GM12875 (cell line): ENCODE measurements around the gene SPRY1.

Experiments used
- H3K4me3 ChIP-seq: one replicate; pipeline ENCODE4 v1.5.1; 2011; ENCODE audit warnings: low read depth, low read length, control low read depth
- CTCF ChIP-seq: IDR thresholded peaks from 2 replicates; pipeline ENCODE4 v1.5.1; 2011; ENCODE audit warnings: low read depth, mild to moderate bottlenecking, control low read depth, inconsistent platforms, low read length, moderate library complexity, borderline replicate concordance; ENCODE audit not compliant: insufficient read depth

SPRY1 gene

GRCh38 chr4:123396307-123397143, at the start of gene SPRY1:
SPRY1 (plus strand) TSS chr4:123396795; CDS start chr4:123401592, 4,797 bp downstream.
- no peak for TF ChIP-seq CTCF
- H3K4me3 ChIP-seq, result peak within 1 kb of the TSS; percentile 67

DNA sequence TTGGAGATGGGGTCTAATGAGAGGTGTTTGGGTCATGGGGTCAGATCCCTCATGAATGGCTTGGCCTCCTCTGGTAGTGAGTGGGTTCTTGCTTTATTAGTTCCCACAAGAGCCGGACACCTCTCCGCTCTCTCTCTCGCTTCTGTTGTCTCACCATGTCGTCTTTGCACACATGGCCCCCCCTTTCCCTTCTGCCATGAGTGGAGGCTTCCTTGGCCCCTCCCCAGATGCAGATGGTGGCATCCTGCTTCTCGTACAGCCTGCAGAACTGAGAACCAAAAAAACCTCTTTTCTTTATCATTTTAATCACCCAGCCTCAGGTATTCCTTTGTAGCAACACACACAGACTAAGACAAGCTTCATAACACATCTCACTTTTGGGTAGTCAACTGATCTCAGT, 49.6 kb upstream of the SPRY1 start:
- no peak overlapping the region for H3K4me3 ChIP-seq
- no peak for TF ChIP-seq CTCF

GRCh38 chr4:123348946-123349345, 47.6 kb upstream of the SPRY1 start:
- no peak for TF ChIP-seq CTCF
- H3K4me3 ChIP-seq, result no peak overlapping the region

DNA sequence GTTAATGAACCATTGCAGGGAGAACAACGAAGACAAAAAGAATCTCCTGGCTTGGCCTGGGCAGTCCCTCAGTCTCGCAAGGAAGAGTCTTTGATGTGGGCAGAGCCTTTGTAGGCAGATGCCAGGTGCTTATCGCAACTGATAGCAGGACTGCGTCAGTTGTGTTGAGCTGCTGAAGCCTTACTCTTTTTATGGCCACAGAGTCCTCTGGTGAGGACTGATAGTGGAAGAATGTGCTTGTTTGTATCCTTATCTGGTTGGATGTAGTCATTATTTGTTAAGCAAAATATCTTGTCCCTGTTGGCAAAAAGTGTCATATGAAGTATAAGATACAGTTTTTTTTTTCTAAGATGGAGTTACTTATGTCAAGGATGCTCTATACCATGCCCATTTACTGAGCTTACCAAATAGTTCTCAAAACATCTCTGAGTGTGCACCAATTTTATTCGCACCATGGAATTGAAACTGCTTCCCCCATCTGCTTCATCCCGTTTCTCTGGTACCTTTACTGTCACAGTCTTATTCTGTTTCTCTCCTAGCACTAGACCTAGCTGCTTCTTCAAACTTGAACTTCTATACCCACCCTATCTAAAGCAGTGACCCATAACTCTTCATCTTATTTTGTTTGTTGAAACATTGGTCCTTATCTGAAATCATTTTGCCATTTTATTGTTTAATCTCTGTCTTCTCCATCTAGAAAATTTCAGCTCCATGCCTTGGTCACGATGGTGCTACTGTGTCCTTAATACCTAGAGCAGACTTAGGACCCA, 47.0 kb upstream of the SPRY1 start:
- TF ChIP-seq CTCF, result no peak
- no peak overlapping the region for H3K4me3 ChIP-seq

GRCh38 chr4:123350191-123350544, 46.4 kb upstream of the SPRY1 start:
- H3K4me3 ChIP-seq, result no peak overlapping the region
- TF ChIP-seq CTCF, result no peak

DNA sequence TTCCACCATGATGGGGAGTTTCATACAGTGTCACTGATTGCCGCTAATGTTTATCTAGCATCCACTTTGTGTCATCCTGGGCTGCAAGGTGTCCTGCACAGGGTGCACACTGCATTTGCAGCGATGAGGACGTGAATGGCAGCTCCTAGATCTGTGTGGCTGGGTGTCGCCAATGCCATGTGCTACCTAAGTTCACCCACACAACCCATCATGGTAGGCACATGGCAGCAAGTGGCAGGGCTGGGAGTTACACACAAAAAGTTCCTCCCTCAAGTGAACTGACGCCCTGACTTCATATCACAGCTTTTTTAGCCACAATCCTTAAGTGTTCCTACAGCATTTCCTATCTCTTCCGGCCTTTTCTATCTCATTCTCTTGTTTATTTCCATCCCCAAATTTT, 45.9 kb upstream of the SPRY1 start:
- no peak for TF ChIP-seq CTCF

GRCh38 chr4:123351713-123352112, 44.9 kb upstream of the SPRY1 start:
- no peak for TF ChIP-seq CTCF
- no peak overlapping the region for H3K4me3 ChIP-seq

More for the DNA sequence above, 45.9 kb upstream of the SPRY1 start:
- H3K4me3 ChIP-seq, result no peak overlapping the region
